Measurements from ENCODE around the gene ALB.

- TF ChIP-seq TCF7L2 (IDR thresholded peaks at IDR 0.05; ENCODE audit: low read depth, low read length) (no peak), CTCF (IDR thresholded peaks at IDR 0.05) (no peak), REST (IDR thresholded peaks at IDR 0.05; ENCODE audit: insufficient read depth in 1 of 2, low read depth in 2 of 2, low read length in 1 of 2) (no peak), POLR2AphosphoS5 (IDR thresholded peaks at IDR 0.05; ENCODE audit: low read depth, low read length) (no peak)
Observed at GRCh38 chr4:73468170-73468569, 64.1 kb downstream of the ALB start.

Data from Panc1 (cell line).